ENCODE results near the gene FAM24A. TPM values are rescaled to one million over a fixed set of nuclear protein-coding genes. Genes with fewer than 3 reads are reported as not detected.
"Not testable (repeated sequence)": the region's sequence is repeated elsewhere in the genome, so short reads cannot be mapped to it uniquely, and the experiment has no call there.

The FAM24A gene, protein sequence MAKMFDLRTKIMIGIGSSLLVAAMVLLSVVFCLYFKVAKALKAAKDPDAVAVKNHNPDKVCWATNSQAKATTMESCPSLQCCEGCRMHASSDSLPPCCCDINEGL
- not detected in 2 replicates for total RNA-seq

DNA sequence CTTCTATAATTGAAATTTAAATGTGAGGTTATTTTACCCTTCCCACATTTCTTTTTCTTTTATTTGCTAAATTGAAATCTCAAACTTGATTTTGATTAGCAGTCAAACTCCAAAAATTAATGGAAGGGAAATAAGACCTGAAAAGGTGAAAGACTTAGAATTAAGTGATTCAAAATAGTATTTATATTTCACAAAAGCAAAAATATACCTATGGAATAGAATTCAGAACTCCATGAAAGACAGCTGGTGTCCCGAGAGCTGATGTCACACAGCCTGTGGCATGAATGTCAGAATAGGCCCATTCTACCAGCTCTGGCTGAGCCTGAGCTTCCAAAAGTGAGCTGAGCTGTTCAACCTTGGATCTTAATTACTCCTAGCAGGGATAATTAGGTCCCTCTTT lies at the start of gene FAM24A:
Gene FAM24A, plus strand, starts transcription at position 301 of the 400 bp plus-strand sequence. CDS start 1,025 bp downstream, outside the sequence.
- DNase-seq (no peak), ATAC-seq (ENCODE audit: low read depth) (no peak)
- ChIA-PET CTCF (no interaction called here), POLR2A (no interaction called here)
- no peaks in the 10 kb centered on the region for H3K4me1 Mint-ChIP-seq
- peaks cover 10% of the 10 kb centered on the region for H3K27me3 Mint-ChIP-seq
- no peaks in the 10 kb centered on the region for H3K36me3 Mint-ChIP-seq (ENCODE audit: low read depth)
- no peaks in the 10 kb centered on the region for H3K9me3 Mint-ChIP-seq
- TF ChIP-seq, protein P1, sequence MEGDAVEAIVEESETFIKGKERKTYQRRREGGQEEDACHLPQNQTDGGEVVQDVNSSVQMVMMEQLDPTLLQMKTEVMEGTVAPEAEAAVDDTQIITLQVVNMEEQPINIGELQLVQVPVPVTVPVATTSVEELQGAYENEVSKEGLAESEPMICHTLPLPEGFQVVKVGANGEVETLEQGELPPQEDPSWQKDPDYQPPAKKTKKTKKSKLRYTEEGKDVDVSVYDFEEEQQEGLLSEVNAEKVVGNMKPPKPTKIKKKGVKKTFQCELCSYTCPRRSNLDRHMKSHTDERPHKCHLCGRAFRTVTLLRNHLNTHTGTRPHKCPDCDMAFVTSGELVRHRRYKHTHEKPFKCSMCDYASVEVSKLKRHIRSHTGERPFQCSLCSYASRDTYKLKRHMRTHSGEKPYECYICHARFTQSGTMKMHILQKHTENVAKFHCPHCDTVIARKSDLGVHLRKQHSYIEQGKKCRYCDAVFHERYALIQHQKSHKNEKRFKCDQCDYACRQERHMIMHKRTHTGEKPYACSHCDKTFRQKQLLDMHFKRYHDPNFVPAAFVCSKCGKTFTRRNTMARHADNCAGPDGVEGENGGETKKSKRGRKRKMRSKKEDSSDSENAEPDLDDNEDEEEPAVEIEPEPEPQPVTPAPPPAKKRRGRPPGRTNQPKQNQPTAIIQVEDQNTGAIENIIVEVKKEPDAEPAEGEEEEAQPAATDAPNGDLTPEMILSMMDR (IDR thresholded peaks at IDR 0.05) = no peak
- no peak within 1 kb of the TSS for H3K4me3 Mint-ChIP-seq
- no peak within 1 kb of the TSS for H3K27ac Mint-ChIP-seq
- intact Hi-C loops (cut with micrococcal nuclease) = no loop called here

DNA sequence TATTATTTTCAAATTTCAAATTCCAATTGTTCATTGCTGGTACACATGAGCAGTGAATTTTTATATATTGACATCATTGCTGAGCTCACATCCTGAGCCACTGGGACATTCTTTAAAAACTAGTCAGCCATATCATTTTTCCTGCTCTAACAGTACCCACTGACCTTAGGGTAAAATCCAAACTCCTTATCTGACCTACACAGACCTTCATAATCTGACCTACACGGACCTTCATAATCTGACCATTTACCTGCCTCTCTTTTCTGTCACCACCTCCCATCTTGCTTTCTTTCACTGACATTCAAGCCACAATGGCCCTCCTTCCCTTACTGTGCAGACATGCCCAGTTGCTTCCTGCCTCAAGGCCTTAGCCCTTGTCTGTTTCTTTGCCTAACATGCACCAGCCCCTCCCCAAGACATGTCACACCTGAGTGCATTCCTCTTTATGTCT lies 48.7 kb upstream of the FAM24A start:
- no peak for ATAC-seq (ENCODE audit: low read depth)
- DNase-seq = no peak
- no peaks in the 10 kb centered on the region for H3K27me3 Mint-ChIP-seq
- no peak overlapping the region for H3K27ac Mint-ChIP-seq
- CTCF ChIA-PET = no interaction called here
- TF ChIP-seq, protein P1 (IDR thresholded peaks at IDR 0.05) = no peak
- POLR2A ChIA-PET = no interaction called here
- no peaks in the 10 kb centered on the region for H3K9me3 Mint-ChIP-seq
- intact Hi-C loops (cut with micrococcal nuclease) = no loop called here
- H3K36me3 Mint-ChIP-seq (ENCODE audit: low read depth) = peaks cover 7% of the 10 kb centered on the region
- no peak overlapping the region for H3K4me3 Mint-ChIP-seq
- H3K4me1 Mint-ChIP-seq = peaks cover 32% of the 10 kb centered on the region

DNA sequence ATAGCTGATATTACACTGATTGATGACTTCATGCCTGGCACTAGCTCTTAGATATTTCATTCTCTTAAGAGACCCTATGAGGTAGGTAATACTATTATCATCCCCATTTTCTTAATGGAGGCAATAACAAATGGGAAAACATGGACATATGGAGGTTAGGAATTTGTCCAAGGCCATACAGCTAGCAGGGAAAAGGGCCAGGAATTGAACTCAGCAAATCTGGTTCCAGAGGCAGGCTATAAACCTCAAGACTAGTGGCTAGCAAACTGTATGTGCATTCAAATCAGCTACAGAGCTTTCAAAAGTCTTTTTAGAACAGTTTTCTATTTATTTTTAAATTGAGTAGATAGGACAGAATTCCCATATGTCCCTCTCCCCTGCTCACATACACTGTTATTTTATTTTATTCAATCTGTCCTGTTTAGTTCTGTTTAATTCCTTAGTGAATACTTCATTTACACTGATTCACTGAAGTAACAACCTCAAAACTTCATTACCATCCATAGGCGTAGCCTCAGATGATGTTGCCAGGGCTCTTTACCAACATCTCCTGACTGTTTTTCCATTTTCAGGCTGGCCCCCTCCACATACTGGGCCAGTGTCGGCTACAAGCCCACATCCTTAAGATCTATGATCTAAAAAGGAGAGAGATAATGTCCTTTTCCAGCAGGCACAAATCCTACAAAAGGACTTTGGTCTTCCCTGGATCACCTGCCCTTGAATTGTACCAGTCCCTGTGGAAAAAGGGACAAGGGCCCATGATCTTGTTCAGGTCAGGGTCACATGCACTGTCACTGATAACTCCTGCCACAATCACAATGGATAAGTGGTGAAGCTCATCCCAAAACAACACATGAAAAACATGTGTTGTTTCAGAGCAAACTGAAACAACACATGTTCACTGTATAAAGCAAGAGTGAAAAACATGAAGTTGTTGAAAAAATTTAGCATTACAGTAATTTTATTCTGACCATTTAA lies 46.9 kb upstream of the FAM24A start:
- Mint-ChIP-seq H3K27me3 (no peaks in the 10 kb centered on the region), H3K27ac (no peak overlapping the region)

DNA sequence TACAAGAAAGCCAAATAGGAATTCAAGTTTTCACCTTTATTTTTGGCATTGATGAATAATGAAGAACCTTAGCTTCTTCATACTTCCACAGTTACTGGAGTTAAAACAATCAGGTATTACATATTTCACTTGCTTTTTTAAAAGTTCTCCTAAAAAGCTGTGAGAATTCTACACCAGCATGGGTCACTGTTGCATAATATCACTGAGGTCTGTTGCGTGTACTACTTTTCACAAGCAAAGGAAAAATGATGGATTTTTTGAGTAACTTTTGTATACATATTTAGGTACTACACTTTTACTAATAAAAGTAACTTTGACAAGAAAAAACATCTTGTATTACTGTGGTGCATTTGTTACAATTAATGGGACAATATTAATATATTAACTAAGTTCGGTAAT lies 46.2 kb upstream of the FAM24A start:
- no peak overlapping the region for H3K27ac Mint-ChIP-seq
- ATAC-seq (ENCODE audit: low read depth) (no peak), DNase-seq (no peak)
- intact Hi-C loops (cut with micrococcal nuclease) = no loop called here
- no peaks in the 10 kb centered on the region for H3K27me3 Mint-ChIP-seq
- ChIA-PET POLR2A (no interaction called here), CTCF (no interaction called here)
- TF ChIP-seq, protein P1 (IDR thresholded peaks at IDR 0.05) = no peak
- peaks cover 43% of the 10 kb centered on the region for H3K4me1 Mint-ChIP-seq
- H3K36me3 Mint-ChIP-seq (ENCODE audit: low read depth) = peaks cover 1% of the 10 kb centered on the region
- H3K9me3 Mint-ChIP-seq = no peaks in the 10 kb centered on the region
- no peak overlapping the region for H3K4me3 Mint-ChIP-seq

More for the DNA sequence above, 46.9 kb upstream of the FAM24A start:
- Mint-ChIP-seq H3K36me3 (ENCODE audit: low read depth) (peaks cover 5% of the 10 kb centered on the region), H3K4me3 (no peak overlapping the region), H3K9me3 (no peaks in the 10 kb centered on the region), H3K4me1 (peaks cover 45% of the 10 kb centered on the region)
- no peak for DNase-seq
- POLR2A ChIA-PET = no interaction called here
- CTCF ChIA-PET = no interaction called here
- TF ChIP-seq, protein P1 (IDR thresholded peaks at IDR 0.05) = no peak
- intact Hi-C loops (cut with micrococcal nuclease) = no loop called here
- ATAC-seq (ENCODE audit: low read depth) = no peak

DNA sequence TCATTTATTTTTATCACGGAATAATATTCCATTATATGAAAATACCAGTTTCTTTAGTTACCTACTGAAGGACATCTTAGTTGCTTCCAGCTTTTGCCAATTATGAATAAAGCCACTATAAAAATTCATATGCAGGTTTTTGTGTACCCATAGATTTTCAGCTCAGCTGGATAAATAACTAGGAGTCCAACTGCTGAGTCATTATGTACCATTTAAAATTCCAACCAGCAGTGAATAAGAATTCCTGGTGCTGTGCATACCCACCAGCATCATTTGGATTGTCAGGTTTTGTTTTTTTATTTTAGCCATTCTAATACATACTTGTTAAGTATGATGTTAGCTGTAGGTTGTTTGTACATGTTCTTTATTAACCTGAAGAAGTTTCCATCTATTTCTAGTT lies 45.5 kb upstream of the FAM24A start:
- H3K27me3 Mint-ChIP-seq = no peaks in the 10 kb centered on the region
- ChIA-PET CTCF (no interaction called here), POLR2A (no interaction called here)
- no peaks in the 10 kb centered on the region for H3K9me3 Mint-ChIP-seq
- DNase-seq (no peak), ATAC-seq (ENCODE audit: low read depth) (no peak)
- intact Hi-C loops (cut with micrococcal nuclease) = no loop called here
- no peak overlapping the region for H3K4me3 Mint-ChIP-seq
- no peak overlapping the region for H3K27ac Mint-ChIP-seq
- TF ChIP-seq, protein P1 (IDR thresholded peaks at IDR 0.05) = no peak
- peaks cover 38% of the 10 kb centered on the region for H3K4me1 Mint-ChIP-seq
- peaks cover 1% of the 10 kb centered on the region for H3K36me3 Mint-ChIP-seq (ENCODE audit: low read depth)

DNA sequence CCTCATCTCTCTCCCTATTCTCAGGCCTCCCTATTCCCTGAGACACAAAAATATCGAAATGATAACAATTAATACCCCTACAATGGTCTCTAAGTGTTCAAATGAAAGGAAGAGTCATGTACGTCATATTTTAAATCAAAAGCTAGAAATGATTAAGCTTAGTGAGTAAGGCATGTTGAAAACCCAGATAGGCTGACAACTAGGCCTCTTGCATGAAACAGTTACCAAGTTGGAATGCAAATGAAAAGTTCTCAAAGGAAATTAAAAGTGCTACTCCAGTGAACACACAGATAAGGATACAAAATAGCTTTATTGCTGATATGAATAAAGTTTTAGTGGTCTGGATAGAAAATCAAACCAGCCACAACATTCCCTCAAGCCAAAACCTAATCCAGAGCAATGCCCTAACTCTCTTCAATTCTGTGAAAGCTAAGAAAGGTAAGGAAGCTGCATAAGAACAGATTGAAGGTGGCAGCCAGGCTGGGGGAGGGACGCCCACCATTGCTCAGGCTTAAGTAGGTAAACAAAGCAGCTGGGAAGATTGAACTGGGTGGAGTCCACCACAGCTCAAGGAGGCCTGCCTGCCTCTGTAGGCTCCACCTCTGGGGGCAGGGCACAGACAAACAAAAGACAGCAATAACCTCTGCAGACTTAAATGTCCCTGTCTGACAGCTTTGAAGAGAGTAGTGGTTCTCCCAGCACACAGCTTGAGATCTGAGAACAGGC lies 43.5 kb upstream of the FAM24A start:
- peaks cover 29% of the 10 kb centered on the region for H3K4me1 Mint-ChIP-seq
- H3K27ac Mint-ChIP-seq; CTCF ChIA-PET; DNase-seq; H3K27me3 Mint-ChIP-seq; H3K4me3 Mint-ChIP-seq; intact Hi-C loops (cut with micrococcal nuclease); H3K9me3 Mint-ChIP-seq; ATAC-seq (ENCODE audit: low read depth); POLR2A ChIA-PET; H3K36me3 Mint-ChIP-seq (ENCODE audit: low read depth): not testable (repeated sequence)

DNA sequence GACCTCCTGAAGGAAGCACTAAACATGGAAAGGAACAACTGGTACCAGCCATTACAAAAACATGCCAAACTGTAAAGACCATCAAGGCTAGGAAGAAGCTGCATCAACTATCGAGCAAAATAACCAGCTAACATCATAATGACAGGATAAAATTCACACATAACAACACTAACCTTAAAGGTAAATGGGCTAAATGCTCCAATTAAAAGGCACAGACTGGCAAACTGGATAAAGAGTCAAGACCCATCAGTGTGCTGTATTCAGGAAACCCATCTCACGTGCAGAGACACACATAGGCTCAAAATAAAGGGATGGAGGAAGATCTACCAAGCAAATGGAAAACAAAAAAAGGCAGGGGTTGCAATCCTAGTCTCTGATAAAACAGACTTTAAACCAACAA lies 41.6 kb upstream of the FAM24A start:
- H3K4me3 Mint-ChIP-seq; ATAC-seq (ENCODE audit: low read depth); H3K27me3 Mint-ChIP-seq; DNase-seq; intact Hi-C loops (cut with micrococcal nuclease); H3K9me3 Mint-ChIP-seq; H3K36me3 Mint-ChIP-seq (ENCODE audit: low read depth); CTCF ChIA-PET; POLR2A ChIA-PET; H3K27ac Mint-ChIP-seq: not testable (repeated sequence)
- H3K4me1 Mint-ChIP-seq = peaks cover 26% of the 10 kb centered on the region
